GM21717 (cell line): ENCODE data around the gene HDLBP.
"Not testable (repeated sequence)": the region's sequence is repeated elsewhere in the genome, so short reads cannot be mapped to it uniquely, and the experiment has no call there.

Source experiments
- ATAC-seq: cut with Tn5 transposase; IDR thresholded peaks from one replicate; pipeline ENCODE4 v1.9.1; 2021; ENCODE audit warnings: mild to moderate bottlenecking, moderate library complexity; ENCODE audit not compliant: unreplicated experiment

Gene HDLBP

DNA sequence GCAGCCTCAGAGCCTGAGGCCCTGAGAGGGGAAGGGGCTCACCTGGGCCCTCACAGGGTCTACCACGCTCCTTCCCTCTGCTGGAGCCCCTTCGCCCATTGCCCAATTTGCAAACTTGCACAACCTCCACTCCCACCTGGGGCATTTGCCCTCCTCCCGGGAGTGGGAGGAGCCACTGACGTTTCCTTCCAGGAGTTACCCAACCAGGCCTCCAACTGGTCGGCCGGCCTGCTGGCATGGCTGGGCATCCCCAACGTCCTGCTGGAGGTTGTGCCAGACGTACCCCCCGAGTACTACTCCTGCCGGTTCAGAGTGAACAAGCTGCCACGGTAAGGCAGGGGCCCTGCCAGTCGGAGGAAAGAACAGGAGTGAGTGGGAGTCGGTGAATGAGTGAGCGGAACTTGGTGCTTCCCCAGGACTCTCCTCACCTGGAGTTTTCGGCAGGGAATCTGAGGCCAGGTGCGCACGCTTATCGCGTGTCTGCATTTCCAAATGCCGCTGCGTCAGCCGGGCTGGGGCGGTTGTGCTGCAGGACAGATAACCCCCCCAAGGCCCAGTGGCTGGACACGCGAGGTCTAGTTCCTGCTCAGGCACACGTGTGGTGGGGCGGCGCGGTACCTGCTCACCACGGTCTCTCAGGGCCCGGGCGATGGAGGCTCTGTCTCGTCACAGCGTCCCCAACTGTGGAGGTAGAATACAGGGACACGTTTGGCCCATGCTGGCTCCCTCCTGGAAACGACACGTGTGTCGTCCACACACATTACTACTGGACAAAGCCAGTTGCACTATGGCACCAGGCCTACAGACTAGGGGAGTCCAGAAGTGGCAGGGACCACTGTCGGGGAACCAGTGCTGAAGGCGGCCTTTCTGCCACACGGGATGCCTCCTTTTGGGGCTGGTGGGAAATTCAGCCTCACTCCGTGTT lies 115.3 kb downstream of the HDLBP start:
- ATAC-seq, result no peak

DNA sequence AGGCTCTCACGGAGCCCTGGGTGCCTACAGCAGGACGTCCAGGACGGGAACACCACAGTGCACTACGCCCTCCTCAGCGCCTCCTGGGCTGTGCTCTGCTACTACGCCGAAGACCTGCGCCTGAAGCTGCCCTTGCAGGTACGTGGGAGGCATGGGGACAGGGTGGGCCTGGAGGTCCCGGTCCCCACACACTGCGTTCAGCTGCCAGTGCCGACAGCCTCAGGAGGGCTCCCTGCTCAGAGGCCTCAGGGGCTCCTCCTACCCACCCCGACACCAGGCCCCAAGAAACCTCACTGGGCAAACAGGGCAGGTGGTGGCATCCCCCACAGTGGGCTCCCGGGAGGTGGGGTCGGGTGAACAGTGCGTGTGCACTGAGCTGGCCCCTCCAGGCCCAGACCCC lies 116.2 kb downstream of the HDLBP start:
- ATAC-seq, result no peak

DNA sequence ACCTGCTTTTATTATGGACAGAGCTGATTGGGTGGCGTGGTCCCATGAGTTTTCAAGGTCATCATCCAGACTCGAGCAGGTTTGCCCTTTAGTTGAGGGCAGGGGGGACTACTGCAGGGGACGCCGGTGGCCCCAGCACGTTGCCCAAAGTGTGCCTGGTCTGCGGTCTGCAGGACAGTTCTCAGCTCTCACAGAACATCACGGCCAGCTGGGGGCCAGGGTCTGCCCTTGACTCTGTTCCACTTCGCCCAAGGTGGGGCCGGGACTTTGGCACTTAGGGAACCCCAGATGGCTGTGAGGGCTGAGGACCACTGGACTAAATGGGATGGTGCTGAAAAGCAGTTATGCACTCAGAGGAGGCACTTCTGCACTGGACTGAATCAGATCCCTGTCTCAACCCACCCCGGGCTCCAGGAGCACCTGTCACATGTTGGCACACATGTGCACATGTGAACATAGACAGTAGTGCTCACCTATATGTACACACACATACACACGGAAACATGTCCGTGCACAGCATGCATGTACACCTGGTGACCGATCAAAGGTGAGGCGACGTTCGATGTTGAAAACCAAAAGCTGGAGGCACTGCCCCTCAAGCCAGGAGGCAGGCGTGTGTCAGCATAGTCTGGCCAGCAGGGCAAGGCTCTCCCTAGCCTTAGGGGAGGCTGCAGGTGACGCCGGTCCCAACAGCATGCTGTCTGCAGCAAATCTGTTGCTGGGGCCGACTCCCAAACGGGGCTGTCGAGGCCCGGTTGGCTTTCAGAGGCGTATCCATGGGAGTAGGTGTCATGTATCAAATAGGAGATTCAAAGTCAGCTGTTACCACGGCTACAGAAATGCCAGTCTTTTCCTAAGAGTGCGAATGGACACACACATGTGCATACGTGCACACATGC lies 116.8 kb downstream of the HDLBP start:
- no peak for ATAC-seq

DNA sequence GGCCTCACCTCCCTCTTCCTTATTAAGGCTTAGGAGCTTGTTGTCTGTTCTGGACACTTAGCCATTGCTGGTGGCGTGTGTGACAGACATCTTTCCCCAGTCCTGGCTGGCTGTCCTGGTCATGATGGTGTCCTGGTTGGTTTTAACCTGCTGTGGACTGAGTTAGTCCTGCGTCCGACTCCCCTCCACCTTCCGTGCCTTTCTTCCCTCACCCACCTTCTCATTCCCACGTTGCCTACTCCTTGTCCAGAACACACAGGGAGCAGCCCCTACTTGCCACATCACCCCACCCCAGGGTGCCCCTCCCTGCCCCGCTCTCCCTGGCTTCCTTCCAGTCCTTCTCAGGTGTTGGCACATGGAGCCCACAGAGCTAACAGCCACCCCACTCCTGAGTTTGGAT lies 117.5 kb downstream of the HDLBP start:
- ATAC-seq, result no peak

DNA sequence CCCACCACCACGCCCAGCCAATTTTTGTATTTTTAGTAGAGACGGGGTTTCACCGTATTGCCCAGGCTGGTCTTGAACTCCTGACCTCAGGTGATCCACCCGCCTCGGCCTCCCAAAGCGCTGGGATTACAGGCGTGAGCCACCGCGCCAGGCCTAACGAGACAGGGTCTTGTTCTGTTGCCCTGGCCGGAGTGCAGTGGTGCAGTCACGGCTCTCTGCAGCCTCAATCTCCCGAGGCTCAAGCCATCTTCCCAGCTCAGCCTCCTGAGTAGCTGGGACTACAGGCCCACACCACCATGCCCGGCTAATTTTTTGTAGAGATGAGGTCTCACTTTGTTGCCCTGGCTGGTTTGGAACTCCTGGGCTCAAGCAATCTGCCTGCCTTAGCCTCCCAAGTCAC lies 118.2 kb downstream of the HDLBP start:
- ATAC-seq, result not testable (repeated sequence)

DNA sequence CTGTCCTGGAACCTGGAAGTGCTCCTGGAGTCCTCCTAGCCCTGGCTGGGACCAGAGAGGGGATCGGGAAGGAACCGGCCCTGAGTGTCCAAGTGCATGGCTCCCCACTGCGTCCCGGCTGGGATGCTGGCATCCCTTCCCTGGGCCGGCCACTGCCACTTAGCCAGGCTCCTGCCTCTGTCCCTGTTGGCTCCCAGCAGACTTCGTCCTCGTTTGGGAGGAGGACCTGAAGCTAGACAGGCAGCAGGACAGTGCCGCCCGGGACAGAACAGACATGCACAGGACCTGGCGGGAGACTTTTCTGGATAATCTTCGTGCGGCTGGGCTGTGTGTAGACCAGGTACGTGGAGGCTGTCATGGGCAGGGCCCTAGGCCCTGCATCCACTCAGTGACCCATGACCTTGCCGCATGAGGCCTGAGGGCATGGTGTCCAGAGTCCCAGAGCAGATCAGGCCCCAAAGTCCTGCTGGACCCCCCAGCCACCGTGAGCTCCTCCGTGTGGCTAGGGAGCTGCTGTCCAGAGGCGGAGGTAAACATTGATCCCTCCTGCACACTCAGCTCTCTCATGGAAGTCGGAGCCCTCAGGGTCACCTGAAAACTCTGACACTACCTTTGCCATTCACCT lies 119.9 kb downstream of the HDLBP start:
- ATAC-seq, result no peak

DNA sequence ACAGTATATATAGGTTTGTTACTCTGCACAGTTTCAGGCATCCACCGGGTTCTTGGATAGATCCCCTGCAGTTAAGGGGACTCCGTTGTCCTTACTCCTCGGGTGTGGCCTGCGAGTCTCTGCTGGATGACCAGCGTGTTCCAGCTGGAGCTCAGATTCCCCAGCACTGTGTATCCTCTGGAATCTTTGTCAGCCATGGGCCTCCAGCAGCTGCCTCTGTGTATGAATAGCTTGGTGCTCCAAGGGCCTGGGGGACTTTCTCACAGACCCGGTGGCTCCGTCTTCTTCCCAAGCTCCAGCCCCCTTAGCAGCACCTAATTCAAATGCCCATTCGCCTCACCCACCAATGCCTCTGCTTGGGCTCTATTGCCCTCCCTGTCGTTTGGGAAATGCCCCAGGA lies 120.7 kb downstream of the HDLBP start:
- ATAC-seq, result no peak

DNA sequence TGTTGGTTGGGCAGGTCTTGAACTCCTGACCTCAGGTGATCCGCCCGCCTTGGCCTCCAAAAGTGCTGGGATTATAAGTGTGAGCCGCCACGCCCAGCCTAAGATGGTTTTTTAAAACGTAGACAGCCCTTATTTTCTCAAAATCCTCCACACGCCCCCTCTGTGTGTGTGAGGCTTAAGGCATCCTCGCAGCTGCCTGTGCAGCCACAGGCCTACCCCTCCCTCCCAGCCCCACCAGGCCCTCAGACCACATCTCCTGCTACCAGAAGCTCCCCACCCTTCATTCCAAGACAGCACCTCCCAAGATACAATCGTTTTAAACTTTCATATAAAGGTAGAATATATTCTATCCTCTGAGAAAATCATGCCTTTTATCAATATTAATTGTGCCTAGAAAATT lies 122.2 kb downstream of the HDLBP start:
- ATAC-seq, result no peak

DNA sequence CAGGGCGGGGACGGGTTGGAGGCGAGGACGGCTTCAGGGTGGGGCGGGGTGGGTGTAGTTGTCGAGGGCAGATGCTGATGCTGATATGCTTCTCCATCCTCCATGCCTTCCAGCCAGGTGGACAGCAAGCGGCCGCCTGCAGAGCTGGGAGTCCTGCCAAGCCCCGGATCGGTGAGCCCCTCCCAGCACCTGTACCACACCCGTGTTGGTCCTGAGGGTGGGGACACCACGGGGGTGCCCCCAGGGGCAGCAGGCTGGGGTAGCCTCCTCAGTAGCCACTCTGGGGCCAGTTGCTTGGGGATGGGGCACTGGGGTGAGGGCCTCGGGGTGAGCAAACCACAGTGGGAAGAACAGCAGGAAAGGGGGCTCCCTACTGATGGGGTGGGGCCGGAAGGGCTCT lies 124.4 kb downstream of the HDLBP start:
- no peak for ATAC-seq

DNA sequence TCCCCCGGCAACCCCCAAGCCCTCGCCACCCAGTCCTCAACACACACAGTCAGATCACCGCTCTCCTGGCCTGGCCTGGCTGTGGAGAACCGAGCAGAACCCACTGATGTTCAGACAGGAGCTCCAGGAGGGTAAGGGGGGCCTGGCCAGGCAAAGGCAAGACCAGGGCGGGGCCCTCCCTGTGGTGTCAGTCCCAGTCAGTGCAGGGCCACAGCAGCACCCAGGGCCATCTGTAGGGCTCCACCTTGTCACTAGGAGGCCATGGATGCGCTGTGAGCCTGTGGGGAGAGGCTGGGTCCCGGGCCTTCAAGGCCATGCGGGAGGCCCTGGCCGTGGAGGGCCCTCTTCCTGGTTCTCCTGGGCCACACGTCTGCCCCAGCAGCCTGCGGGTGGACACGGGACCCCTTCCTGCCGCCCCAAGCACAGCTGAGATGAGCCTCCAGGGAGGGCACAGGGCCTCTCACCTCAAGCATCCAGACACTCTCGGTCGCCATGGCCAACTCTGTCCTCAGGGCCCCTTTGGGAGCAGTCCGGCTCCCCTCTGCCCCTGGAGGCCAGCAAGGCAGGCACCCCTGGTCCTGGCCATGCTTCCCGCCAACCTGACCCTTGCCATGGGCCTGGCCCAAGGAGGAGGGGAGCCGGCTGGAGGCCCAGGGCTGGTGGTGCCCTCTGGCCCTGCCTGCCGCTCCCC lies 125.0 kb downstream of the HDLBP start:
- no peak for ATAC-seq

DNA sequence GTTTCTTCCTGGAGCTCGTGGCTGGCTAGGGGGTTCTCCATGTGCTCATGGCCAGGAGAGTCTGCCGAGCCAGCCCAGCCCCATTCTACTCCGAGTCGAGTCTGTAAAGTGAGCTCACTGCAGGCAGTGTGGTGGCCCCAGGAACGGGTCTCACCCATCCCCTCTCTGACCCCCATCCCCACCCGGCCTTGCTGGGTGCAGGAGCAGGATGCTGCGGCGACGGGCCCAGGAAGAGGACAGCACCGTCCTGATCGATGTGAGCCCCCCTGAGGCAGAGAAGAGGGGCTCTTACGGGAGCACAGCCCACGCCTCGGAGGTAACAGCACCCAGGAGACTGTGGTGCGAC lies 125.6 kb downstream of the HDLBP start:
- no peak for ATAC-seq

DNA sequence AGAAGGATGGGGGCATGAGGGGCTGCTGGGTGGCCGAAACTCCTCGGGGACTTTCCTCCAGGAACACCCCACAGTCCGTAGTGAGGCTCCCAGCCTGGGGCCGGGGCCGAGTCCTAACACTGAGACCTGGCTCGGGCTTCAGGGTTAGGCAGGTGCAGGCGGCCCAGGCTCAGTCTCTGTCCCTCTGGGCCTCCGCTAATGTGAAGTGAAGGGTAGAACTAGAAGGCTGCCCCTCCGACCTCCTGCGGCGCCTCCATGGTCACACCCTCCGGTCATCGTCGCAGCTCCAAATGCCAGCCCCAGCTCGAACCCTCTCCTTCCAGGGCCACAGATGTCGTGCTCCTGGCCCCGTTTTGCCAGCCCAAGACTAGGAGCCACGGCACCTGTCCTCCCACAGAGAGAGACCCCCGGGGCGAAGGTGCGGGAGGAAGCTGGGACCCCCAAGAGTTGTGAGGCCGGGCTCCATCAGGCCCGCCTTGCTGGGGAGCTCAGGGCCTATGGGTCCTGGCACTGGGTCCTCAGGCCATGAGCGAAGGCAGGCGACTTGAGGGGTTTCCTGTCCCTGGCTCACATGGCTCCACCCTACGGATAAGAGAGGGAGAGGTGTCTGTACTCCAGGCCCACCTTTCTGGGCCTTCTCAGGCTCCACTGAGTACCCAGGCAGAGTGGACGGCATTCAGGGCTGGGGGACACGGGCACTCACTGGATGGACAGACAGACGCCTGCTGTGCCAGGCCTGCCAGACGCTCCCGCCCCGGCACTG lies 126.2 kb downstream of the HDLBP start:
- no peak for ATAC-seq

DNA sequence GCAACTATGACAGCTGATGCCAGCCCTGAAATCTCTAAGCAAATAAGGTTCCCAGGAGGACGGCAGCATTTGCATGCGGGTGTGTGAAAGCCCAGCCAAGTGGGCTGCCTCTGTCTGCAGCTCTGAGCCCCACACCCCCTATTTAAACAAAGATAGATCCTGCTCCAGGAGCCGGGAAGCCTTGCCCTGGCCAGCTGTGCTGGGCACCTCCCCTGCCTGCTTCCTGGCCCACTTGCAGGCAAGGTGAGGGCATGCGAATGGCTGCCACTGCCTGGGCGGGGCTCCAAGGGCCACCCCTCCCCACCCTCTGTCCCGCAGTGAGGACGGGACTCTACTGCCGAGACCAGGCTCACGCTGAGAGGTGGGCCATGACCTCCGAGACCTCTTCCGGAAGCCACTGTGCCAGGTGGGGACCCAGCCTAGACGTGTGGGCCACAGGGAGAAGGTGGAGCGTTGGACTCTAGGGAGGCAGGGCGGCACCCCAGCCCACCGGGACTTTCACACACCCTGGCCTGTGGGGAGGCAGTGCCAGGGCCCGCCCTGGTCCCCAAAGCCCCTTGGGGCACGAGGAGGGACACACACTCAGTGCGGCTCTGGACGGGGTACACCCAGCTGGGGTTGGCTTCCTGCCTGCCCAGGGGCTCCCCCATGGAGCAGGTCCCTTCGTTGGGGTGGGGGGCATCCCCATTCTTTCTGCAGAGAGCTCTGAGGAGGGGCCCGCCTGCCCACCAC lies 126.9 kb downstream of the HDLBP start, which contains the start of gene ANO7:
Gene ANO7 (plus strand): TSS at position 317 of the 732 bp plus-strand sequence. CDS start 1,387 bp downstream, outside the sequence.
- no peak for ATAC-seq

DNA sequence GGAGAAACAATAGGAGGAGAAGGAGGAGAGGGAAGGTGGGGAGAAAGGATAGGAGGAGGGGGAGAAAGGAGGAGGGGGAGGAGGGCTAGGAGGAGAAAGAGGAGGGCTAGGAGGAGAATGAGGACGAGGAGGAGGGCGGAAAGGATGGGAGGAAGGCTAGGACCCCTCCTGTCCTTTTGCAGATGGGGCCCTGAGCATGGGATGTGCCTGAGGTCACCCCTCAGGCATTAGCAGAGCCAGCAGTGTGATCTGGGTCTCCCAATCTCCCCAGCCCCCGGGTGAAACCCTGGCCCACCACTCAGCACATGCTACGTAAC lies 127.6 kb downstream of the HDLBP start:
- no peak for ATAC-seq

DNA sequence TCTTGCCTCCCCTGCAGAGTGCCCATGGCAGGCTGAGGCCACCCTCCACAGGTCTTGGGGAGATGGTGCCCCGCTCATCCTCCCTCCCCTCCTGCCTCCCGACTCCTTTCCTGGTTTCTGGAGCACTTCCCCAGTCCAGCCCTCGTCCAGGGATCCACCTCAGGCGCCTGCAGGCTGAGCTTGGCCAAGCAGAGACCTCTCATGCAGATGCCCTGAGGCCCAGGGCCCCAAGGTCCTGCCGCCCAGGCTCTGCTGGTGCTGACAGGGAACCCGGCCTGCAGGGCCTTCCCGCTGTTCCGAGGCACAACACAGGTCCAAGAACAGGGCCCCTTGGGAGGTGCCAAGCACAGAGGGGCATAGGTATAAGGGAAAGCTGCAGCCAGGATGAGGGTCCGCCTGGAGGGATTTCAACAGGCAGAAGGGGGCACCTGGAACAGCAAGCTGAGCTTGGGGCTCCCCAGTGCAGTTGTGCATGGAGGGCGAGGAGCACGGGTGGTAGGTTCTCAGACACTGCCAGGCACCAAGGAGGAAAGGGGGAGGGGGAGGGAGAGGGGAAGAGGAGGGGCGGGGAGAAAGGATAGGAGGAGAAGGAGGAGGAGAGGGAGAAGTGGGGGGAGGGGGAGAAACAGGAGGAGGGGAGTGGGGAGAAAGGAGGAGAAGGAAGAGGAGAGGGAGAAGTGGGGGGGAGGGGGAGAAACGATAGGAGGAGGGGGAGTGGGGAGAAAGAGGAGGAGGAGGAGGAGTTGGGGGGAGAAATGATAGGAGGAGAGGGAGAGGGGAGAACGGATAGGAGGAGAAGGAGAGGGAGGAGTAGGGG lies 128.2 kb downstream of the HDLBP start:
- ATAC-seq, result no peak

DNA sequence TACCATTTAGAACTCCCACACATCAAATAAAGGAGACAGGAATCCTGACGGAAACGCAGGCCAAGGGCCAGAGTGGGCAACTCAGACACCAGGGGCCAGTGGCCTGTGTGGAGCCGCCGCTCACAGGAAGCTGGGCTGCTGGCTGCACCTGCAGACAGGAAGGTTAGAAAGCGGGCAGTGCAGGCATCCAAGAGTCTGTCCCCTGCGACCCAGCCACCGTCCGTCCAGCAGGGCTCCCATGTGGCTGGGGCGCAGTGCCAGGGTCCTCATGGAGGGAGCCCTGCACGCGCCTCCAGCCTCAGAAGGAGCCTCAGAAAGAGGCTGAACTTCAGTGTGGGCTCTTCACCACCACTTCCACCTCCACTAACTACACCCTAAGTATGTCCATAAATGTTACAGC lies 129.5 kb downstream of the HDLBP start:
- no peak for ATAC-seq

DNA sequence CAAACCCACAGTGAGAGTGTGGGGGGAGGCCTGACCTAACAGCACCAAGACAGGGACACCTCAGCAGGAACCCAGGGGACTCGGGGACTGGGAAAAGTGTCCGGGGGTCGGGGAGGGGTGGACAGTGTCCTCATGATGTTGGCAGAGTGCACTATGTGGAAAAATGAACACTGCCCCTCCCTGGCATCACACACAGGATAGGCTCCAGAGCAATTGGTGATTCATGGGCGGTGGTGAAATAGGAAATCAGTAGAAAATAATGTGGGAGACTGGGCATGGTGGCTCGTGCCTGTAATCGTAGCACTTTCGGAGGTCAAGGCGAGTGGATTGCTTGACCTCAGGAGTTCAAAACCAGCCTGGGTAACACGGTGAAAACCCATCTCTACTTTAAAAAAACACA lies 130.6 kb downstream of the HDLBP start:
- no peak for ATAC-seq

DNA sequence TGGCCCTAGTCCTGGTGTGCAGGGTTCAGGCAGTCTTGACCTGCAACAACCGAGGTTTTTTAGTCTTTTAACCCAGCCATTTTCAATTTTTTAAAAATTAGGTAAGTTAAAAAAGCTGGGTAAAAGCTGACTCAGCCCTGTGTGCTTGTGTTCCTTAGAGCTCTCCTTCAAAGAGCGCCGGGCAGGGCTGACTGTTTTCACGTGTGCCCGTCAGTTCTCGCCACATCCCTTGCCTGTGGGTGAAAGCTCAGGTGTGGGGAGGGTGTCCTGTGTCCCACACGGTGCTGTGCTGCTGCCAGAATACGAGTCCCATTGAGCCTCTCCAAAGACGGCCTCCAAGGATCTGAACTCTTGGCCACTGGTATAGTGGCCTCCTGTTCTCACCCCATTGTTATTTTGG lies 132.3 kb downstream of the HDLBP start:
- no peak for ATAC-seq
